ENCODE results near the gene MATN1.

MATN1 gene

GRCh38 chr1:30745156-30745833 is 21.9 kb upstream of the MATN1 start:
- DNase-seq (ENCODE audit: low spot score) = no peak

- no peak for DNase-seq (ENCODE audit: low spot score)
Observed at GRCh38 chr1:30744060-30744756, 20.8 kb upstream of the MATN1 start.

GRCh38 chr1:30743584-30744059 is 20.2 kb upstream of the MATN1 start:
- DNase-seq (ENCODE audit: low spot score) = peak; percentile 84

- DNase-seq (ENCODE audit: low spot score) = no peak
Observed at GRCh38 chr1:30742963-30743559, 19.7 kb upstream of the MATN1 start.

GRCh38 chr1:30742300-30742962 is 19.0 kb upstream of the MATN1 start:
- no peak for DNase-seq (ENCODE audit: low spot score)

GRCh38 chr1:30741239-30741894 is 18.0 kb upstream of the MATN1 start:
- DNase-seq (ENCODE audit: low spot score) = no peak

- no peak for DNase-seq (ENCODE audit: low spot score)
Observed at GRCh38 chr1:30740251-30741238, 17.2 kb upstream of the MATN1 start.

- DNase-seq (ENCODE audit: low spot score) = no peak
Observed at GRCh38 chr1:30739601-30740000, 16.2 kb upstream of the MATN1 start.

GRCh38 chr1:30738715-30739559 is 15.6 kb upstream of the MATN1 start:
- no peak for DNase-seq (ENCODE audit: low spot score)

- DNase-seq (ENCODE audit: low spot score) = no peak
Observed at GRCh38 chr1:30738040-30738714, 14.8 kb upstream of the MATN1 start.

- no peak for DNase-seq (ENCODE audit: low spot score)
Observed at GRCh38 chr1:30737357-30738039, 14.1 kb upstream of the MATN1 start.

GRCh38 chr1:30735668-30736498 is 12.5 kb upstream of the MATN1 start:
- no peak for DNase-seq (ENCODE audit: low spot score)

- no peak for DNase-seq (ENCODE audit: low spot score)
Observed at GRCh38 chr1:30735124-30735523, 11.7 kb upstream of the MATN1 start.

GRCh38 chr1:30734580-30734979 is 11.2 kb upstream of the MATN1 start:
- no peak for DNase-seq (ENCODE audit: low spot score)

GRCh38 chr1:30734106-30734505 is 10.7 kb upstream of the MATN1 start:
- no peak for DNase-seq (ENCODE audit: low spot score)

- no peak for DNase-seq (ENCODE audit: low spot score)
Observed at GRCh38 chr1:30733493-30733892, 10.1 kb upstream of the MATN1 start.

- no peak for DNase-seq (ENCODE audit: low spot score)
Observed at GRCh38 chr1:30732277-30732996, 9.1 kb upstream of the MATN1 start.
